Ishikawa (cell line): Measurements from ENCODE around the gene EDNRA.

ENCODE experiments used
- EGR1 ChIP-seq: IDR thresholded peaks from 2 replicates; pipeline ENCODE4 v1.6.1; 2012
- EP300 ChIP-seq: IDR thresholded peaks from 2 replicates; pipeline ENCODE4 v1.6.1; 2012; ENCODE audit warnings: borderline replicate concordance
- FOXM1 ChIP-seq: IDR thresholded peaks from 2 replicates; pipeline ENCODE4 v1.6.1; 2012; ENCODE audit warnings: low read depth, borderline replicate concordance
- MAX ChIP-seq: IDR thresholded peaks from 2 replicates; pipeline ENCODE4 v1.6.1; 2012
- TAF1 ChIP-seq: IDR thresholded peaks from 2 replicates; pipeline ENCODE4 v1.6.1; 2012; ENCODE audit warnings: low read depth, mild to moderate bottlenecking
- USF1 ChIP-seq: IDR thresholded peaks from 2 replicates; pipeline ENCODE4 v1.6.1; 2012
- TF ChIP-seq, protein P1 (sequence below): IDR thresholded peaks from 2 replicates; pipeline ENCODE4 v1.6.1; 2012; ENCODE audit warnings: low read depth, mild to moderate bottlenecking

DNA sequence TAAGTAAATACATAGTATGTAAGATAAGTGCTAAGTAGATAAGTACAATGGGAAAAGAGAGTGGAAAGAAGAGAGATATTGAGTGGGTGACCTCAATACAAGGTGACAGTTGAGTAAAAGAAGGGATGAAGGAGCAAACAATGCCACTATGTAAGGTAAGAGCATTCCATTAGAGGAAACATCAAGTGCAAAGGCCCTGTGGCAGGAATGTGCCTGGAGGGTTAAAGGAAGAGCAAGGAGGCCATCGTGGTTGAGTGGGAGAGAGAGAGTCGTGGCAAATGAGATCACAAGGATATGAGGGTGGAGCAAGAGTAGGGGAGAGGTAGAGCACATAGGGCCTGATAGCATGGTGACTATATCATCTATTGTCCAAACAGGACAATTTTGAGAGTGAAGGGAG lies 13.4 kb downstream of the EDNRA start:
- TF ChIP-seq USF1 (no peak), TAF1 (no peak), EP300 (no peak), MAX (no peak), FOXM1 (no peak), EGR1 (no peak)
- TF ChIP-seq, protein P1, sequence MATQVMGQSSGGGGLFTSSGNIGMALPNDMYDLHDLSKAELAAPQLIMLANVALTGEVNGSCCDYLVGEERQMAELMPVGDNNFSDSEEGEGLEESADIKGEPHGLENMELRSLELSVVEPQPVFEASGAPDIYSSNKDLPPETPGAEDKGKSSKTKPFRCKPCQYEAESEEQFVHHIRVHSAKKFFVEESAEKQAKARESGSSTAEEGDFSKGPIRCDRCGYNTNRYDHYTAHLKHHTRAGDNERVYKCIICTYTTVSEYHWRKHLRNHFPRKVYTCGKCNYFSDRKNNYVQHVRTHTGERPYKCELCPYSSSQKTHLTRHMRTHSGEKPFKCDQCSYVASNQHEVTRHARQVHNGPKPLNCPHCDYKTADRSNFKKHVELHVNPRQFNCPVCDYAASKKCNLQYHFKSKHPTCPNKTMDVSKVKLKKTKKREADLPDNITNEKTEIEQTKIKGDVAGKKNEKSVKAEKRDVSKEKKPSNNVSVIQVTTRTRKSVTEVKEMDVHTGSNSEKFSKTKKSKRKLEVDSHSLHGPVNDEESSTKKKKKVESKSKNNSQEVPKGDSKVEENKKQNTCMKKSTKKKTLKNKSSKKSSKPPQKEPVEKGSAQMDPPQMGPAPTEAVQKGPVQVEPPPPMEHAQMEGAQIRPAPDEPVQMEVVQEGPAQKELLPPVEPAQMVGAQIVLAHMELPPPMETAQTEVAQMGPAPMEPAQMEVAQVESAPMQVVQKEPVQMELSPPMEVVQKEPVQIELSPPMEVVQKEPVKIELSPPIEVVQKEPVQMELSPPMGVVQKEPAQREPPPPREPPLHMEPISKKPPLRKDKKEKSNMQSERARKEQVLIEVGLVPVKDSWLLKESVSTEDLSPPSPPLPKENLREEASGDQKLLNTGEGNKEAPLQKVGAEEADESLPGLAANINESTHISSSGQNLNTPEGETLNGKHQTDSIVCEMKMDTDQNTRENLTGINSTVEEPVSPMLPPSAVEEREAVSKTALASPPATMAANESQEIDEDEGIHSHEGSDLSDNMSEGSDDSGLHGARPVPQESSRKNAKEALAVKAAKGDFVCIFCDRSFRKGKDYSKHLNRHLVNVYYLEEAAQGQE = no peak
